ENCODE data around the gene PNCK.

DNA sequence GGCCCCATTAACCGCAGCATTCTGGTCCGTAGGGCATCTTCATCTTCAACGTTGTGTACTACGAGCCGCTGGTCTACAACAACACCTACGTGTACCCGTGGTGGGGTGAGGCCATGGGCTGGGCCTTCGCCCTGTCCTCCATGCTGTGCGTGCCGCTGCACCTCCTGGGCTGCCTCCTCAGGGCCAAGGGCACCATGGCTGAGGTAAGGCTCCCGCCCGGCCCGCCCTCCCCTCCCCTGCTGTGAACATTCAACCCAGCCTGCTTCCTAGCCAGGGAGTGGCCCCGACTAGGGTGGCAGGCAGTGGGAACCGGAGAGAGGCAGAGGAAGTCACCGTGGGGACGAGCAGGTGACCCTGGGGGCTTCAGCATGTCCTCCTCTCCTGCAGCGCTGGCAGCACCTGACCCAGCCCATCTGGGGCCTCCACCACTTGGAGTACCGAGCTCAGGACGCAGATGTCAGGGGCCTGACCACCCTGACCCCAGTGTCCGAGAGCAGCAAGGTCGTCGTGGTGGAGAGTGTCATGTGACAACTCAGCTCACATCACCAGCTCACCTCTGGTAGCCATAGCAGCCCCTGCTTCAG lies 21.2 kb upstream of the PNCK start:
- TF ChIP-seq, protein P1, sequence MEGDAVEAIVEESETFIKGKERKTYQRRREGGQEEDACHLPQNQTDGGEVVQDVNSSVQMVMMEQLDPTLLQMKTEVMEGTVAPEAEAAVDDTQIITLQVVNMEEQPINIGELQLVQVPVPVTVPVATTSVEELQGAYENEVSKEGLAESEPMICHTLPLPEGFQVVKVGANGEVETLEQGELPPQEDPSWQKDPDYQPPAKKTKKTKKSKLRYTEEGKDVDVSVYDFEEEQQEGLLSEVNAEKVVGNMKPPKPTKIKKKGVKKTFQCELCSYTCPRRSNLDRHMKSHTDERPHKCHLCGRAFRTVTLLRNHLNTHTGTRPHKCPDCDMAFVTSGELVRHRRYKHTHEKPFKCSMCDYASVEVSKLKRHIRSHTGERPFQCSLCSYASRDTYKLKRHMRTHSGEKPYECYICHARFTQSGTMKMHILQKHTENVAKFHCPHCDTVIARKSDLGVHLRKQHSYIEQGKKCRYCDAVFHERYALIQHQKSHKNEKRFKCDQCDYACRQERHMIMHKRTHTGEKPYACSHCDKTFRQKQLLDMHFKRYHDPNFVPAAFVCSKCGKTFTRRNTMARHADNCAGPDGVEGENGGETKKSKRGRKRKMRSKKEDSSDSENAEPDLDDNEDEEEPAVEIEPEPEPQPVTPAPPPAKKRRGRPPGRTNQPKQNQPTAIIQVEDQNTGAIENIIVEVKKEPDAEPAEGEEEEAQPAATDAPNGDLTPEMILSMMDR (conservative IDR thresholded peaks at IDR 0.05; ENCODE audit: low read depth, low read length), result no peak
- TF ChIP-seq EZH2 (IDR thresholded peaks at IDR 0.05; ENCODE audit: borderline replicate concordance, low read depth, low read length, poor library complexity, severe bottlenecking), result no peak

Data from A673 (cell line).